Smooth muscle cell of the brain vasculature (primary cell): Measurements from ENCODE around the gene CCDC191.

Experiments used
- DNase-seq: peaks from one replicate; pipeline ENCODE4 v3.0.0-alpha.2; 2012; ENCODE audit warnings: low read depth, low spot score

Gene CCDC191

GRCh38 chr3:114060906-114061655 lies 4.8 kb upstream of the CCDC191 start:
- DNase-seq, result no peak

GRCh38 chr3:114058646-114059045 lies 2.3 kb upstream of the CCDC191 start:
- DNase-seq, result no peak

GRCh38 chr3:114057011-114057347 lies 653 bp upstream of the CCDC191 start:
- DNase-seq, result no peak

GRCh38 chr3:114052216-114052615 lies 4.1 kb downstream of the CCDC191 start:
- no peak for DNase-seq

- DNase-seq, result no peak
Observed at GRCh38 chr3:114043205-114043604, 13.1 kb downstream of the CCDC191 start.

- no peak for DNase-seq
Observed at GRCh38 chr3:114035896-114036295, 20.4 kb downstream of the CCDC191 start.

- DNase-seq, result no peak
Observed at GRCh38 chr3:114034787-114035545, 21.4 kb downstream of the CCDC191 start.

GRCh38 chr3:114034211-114034610 lies 22.1 kb downstream of the CCDC191 start:
- DNase-seq, result no peak

GRCh38 chr3:114033721-114034120 lies 22.6 kb downstream of the CCDC191 start:
- no peak for DNase-seq

GRCh38 chr3:114026331-114026730 lies 30.0 kb downstream of the CCDC191 start:
- DNase-seq, result no peak

- no peak for DNase-seq
Observed at GRCh38 chr3:114025451-114025850, 30.9 kb downstream of the CCDC191 start.

GRCh38 chr3:114022145-114022802 lies 34.1 kb downstream of the CCDC191 start:
- DNase-seq, result no peak

GRCh38 chr3:114020907-114021306 lies 35.4 kb downstream of the CCDC191 start:
- DNase-seq, result no peak

- DNase-seq, result no peak
Observed at GRCh38 chr3:114019486-114019885, 36.8 kb downstream of the CCDC191 start.

- no peak for DNase-seq
Observed at GRCh38 chr3:114014211-114014610, 42.1 kb downstream of the CCDC191 start.

GRCh38 chr3:114011059-114011797 lies 45.1 kb downstream of the CCDC191 start:
- no peak for DNase-seq

- DNase-seq, result no peak
Observed at GRCh38 chr3:114005481-114005880, 50.8 kb downstream of the CCDC191 start.

- no peak for DNase-seq
Observed at GRCh38 chr3:113985541-113985940, 70.8 kb downstream of the CCDC191 start.

GRCh38 chr3:113983544-113983943 lies 72.8 kb downstream of the CCDC191 start:
- no peak for DNase-seq

GRCh38 chr3:113981803-113982202 lies 74.5 kb downstream of the CCDC191 start:
- no peak for DNase-seq

- no peak for DNase-seq
Observed at GRCh38 chr3:113979916-113980315, 76.4 kb downstream of the CCDC191 start.

- no peak for DNase-seq
Observed at GRCh38 chr3:113977822-113978221, 78.5 kb downstream of the CCDC191 start.
